Prostate gland (tissue), 2 donors: ENCODE results near the gene MAN2C1. TPM values are rescaled to one million over a fixed set of nuclear protein-coding genes. Genes with fewer than 3 reads are reported as not detected.
"Not testable (repeated sequence)": the region's sequence is repeated elsewhere in the genome, so short reads cannot be mapped to it uniquely, and the experiment has no call there.

Source experiments
- DNase-seq: peaks from one replicate; pipeline ENCODE4 v3.0.0-alpha.2; 2019; ENCODE audit warnings: low spot score
- H3K27ac ChIP-seq, 2 donors: fragments of 200-600 bp; sonication (generic); 2 replicates each; pipeline ENCODE4 v1.5.1; 2017 to 2019
- H3K27me3 ChIP-seq: fragments of 200-600 bp; sonication (generic); replicated peaks from 2 replicates; pipeline ENCODE4 v1.5.1; 2019; ENCODE audit not compliant: insufficient read depth
- H3K36me3 ChIP-seq, 2 donors: fragments of 200-600 bp; sonication (generic); 1 replicate in 1 of 2; 2 replicates in 1 of 2; pipeline versions ENCODE4 v1.5.1 to v1.8.1; 2017 to 2019
- H3K4me1 ChIP-seq: fragments of 200-600 bp; sonication (generic); replicated peaks from 2 replicates; pipeline ENCODE4 v1.5.1; 2019
- H3K4me3 ChIP-seq, 2 donors: fragments of 200-600 bp; sonication (generic); 2 replicates each; pipeline ENCODE4 v1.5.1; 2017 to 2019
- H3K9me3 ChIP-seq: fragments of 200-600 bp; sonication (generic); 2 replicates; pipeline ENCODE4 v1.5.1; 2017
- POLR2A ChIP-seq: fragments of 450-650 bp; IDR thresholded peaks from one replicate; pipeline ENCODE4 v1.6.1; 2016; ENCODE audit warnings: antibody characterized with exemption, mild to moderate bottlenecking
- POLR2AphosphoS5 ChIP-seq: sonication (generic); formaldehyde crosslinking; IDR thresholded peaks from one replicate; pipeline ENCODE4 v1.6.1; 2017; ENCODE audit warnings: antibody characterized with exemption
- WGBS: methylation state at CpG from one replicate; pipeline ENCODE4 v1.1.5; 2018; 5-methylcytosine and 5-hydroxymethylcytosine counted together
- intact Hi-C: fragments of 100-400 bp; cut with DNase I; formaldehyde crosslinking; loops from one replicate; pipeline ENCODE4 v1.14.2; 2022
- total RNA-seq, 2 donors: library from RNA; depleted of rRNA; stranded (reverse); fragments of >200 nt; gene quantifications; one replicate each; pipeline ENCODE4 v1.1.0, GENCODE V29; 2016
- TF ChIP-seq, protein P1 (sequence below), 4 experiments: fragments of 200-600 bp in 2 of 4; fragments of 450-650 bp in 2 of 4; sonication (generic) in 2 of 4; IDR thresholded peaks; 1 replicate in 3 of 4; 2 replicates in 1 of 4; pipeline ENCODE4 v1.5.1; 2016 to 2019; ENCODE audit warnings: antibody characterized with exemption in 4 of 4, mild to moderate bottlenecking in 2 of 4, moderate library complexity in 2 of 4

Gene MAN2C1
- total RNA-seq, 2 donors from 2014 or later: 184 to 238 TPM

DNA sequence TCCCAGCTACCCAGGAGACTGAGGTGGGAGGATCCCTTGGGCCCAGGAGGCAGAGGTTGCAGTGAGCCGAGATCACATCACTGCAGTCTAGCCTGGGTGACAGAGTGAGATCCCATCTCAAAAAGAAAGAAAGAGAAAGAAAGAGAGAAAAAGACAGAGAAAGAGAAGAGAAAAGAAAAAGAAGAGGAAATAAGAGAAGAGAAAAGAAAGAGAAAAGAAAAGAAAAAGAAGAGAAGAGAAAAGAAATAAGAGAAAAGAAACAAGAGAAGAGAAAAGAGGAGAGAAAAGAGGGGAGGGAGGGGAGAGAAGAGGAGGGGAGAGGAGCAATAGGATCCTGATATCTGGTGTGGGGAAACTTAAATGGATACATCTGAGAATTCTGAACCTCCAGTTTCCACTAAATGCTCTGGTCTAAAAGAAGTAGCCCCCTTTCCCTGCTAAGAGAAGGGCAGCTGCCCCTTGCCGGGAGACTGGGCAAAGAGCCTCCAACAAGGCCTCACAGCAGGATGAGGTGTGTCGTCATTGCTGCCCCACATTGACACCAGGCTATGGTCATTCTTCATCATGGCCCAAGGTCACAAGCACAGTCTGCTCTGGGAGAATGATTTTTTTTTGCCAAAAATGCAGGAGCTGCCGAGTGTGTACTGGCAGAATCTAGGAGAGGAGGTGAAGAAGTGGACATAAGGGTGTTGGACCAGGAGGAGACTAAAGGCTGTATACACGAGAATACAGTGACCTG lies 53.7 kb downstream of the MAN2C1 start:
- Histone ChIP-seq H3K4me1 (no peaks in the 10 kb centered on the region), H3K4me3 (no peak overlapping the region), H3K27ac (no peak overlapping the region), H3K36me3 (no peaks in the 10 kb centered on the region), H3K27me3 (no peaks in the 10 kb centered on the region), H3K9me3 (no peaks in the 10 kb centered on the region)
- 84% methylated on average over 5 of the region's 5 CpGs for WGBS
- intact Hi-C loops: no loop called here
- DNase-seq: no peak
- TF ChIP-seq POLR2A (no peak), POLR2AphosphoS5 (no peak)
- TF ChIP-seq, protein P1, sequence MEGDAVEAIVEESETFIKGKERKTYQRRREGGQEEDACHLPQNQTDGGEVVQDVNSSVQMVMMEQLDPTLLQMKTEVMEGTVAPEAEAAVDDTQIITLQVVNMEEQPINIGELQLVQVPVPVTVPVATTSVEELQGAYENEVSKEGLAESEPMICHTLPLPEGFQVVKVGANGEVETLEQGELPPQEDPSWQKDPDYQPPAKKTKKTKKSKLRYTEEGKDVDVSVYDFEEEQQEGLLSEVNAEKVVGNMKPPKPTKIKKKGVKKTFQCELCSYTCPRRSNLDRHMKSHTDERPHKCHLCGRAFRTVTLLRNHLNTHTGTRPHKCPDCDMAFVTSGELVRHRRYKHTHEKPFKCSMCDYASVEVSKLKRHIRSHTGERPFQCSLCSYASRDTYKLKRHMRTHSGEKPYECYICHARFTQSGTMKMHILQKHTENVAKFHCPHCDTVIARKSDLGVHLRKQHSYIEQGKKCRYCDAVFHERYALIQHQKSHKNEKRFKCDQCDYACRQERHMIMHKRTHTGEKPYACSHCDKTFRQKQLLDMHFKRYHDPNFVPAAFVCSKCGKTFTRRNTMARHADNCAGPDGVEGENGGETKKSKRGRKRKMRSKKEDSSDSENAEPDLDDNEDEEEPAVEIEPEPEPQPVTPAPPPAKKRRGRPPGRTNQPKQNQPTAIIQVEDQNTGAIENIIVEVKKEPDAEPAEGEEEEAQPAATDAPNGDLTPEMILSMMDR (IDR thresholded peaks at IDR 0.05): no peak

DNA sequence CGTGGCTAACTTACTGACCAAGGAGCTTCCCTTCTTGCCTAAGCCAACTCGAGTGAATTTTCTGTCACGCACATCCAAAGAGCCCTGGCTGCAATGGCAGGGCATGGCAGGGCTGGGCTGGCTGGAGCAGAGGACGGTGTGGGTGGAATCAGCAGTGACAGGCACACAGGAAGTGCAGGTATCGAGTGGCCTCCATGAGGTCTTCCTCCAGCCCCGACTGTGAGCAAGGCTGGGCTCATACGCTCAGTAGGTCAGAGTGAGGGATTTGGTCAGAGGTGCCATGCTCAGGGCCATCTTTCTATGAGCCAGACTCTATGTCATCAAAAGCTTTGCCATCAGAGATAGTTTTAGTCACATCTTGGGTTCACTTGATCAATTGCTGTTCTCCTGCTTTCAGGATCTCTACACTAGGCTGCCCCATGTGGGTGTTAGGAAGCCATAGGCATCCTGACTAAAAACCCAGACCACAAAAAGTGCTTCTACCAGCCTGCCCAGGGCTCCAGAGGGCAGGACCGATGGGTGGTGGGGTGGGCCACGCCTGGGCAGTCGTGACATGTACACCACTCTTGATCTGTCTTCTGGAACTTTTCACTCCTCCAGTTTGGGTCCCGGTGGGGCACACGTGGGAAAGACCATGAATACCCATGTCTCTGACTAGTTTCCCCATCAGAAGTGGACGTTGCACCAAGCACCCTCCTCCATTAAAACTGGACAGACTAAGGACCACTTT lies 55.1 kb downstream of the MAN2C1 start:
- Histone ChIP-seq H3K27ac (no peak overlapping the region), H3K36me3 (no peaks in the 10 kb centered on the region), H3K27me3 (no peaks in the 10 kb centered on the region), H3K4me3 (no peak overlapping the region), H3K9me3 (no peaks in the 10 kb centered on the region), H3K4me1 (no peaks in the 10 kb centered on the region)
- TF ChIP-seq, protein P1 (IDR thresholded peaks at IDR 0.05): no peak
- no peak for TF ChIP-seq POLR2A
- TF ChIP-seq POLR2AphosphoS5: no peak
- 83% methylated on average over 13 of the region's 13 CpGs for WGBS
- DNase-seq: no peak
- intact Hi-C loops: no loop called here

DNA sequence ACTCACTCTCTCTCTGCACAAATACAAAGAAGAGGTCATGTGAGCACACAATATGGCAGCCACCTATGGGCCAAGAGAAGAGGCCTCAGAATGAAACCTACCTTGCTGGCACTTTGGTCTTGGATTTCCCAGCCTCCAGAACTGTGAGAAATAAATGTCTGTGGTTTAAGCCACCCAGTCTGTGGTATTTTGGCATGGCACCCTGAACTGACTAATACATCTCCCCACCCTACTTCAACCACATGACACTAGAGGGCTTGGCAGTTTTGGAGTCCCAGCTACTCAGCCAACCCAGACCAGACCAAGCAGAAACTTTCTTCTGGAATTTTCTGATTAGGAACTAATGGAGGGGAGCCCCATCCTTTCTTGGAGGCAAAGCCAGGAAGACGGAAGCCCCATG lies 55.9 kb downstream of the MAN2C1 start:
- intact Hi-C loops, H3K36me3 ChIP-seq, H3K4me3 ChIP-seq, H3K9me3 ChIP-seq, DNase-seq, H3K27me3 ChIP-seq, H3K27ac ChIP-seq, H3K4me1 ChIP-seq: not testable (repeated sequence)
- 93% methylated on average over 1 of the region's 1 CpG for WGBS

DNA sequence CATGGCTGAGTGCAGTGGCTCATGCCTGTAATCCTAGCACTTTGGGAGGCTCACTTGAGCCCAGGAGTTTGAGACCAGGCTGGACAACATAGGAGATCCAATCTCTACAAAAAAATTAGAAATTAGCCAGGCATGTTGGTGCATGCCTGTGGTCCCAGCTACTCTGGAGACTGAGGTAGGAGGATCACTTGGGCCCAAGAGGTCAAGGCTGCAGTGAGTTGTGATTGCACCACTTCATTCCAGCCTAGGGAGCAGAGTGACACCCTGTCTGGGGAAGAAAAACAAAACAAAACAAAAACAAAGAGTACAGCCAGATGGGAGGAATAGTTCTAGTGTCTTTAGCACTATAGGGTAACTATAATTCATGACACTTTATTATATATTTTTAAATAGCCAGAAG lies 58.7 kb downstream of the MAN2C1 start:
- peaks cover under 1% of the 10 kb centered on the region for H3K27me3 ChIP-seq
- H3K4me3 ChIP-seq: no peak overlapping the region
- H3K4me1 ChIP-seq: no peaks in the 10 kb centered on the region
- DNase-seq: no peak
- no peaks in the 10 kb centered on the region for H3K9me3 ChIP-seq
- H3K27ac ChIP-seq: no peak overlapping the region
- intact Hi-C loops: no loop called here
- H3K36me3 ChIP-seq: no peaks in the 10 kb centered on the region
- TF ChIP-seq POLR2AphosphoS5 (no peak), POLR2A (no peak)
- TF ChIP-seq, protein P1 (IDR thresholded peaks at IDR 0.05): no peak

DNA sequence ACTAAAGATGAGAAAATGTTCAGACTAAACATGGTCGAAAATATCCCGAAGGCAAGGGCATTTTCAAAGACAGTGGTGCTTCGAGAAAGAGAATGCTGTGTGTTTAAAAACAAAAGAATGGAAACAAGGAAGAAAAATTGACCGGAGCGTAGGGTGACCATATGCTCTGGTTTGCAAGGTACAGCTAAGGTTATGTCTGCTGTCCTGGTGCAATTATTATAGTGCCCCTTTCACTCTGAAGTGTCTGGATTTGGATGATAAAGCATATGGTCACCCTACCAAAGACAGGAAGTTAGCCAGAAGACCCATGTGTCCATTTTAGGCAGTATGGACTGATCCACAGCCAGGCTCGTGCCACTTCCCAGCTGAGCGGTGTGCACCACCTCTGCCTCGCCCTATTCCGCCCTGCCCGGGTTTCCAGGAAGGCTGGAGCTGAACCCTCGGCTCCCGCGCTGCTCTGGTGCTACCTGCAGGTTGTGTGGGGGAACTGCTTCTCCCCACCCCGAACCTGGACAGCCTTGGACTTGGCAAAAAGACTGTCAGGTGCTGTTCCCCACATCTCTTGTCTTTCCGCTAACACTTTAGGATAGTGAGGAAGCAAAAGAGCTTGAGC lies 60.5 kb downstream of the MAN2C1 start:
- H3K27me3 ChIP-seq: peaks cover 4% of the 10 kb centered on the region
- no peak for DNase-seq

More for the DNA sequence above, 60.5 kb downstream of the MAN2C1 start:
- TF ChIP-seq, protein P1 (IDR thresholded peaks at IDR 0.05): peak in 1 of 4 experiments; percentile 33
- no peak for TF ChIP-seq POLR2AphosphoS5
- Histone ChIP-seq H3K4me1 (no peaks in the 10 kb centered on the region), H3K9me3 (no peaks in the 10 kb centered on the region), H3K4me3 (no peak overlapping the region), H3K27ac (no peak overlapping the region), H3K36me3 (no peaks in the 10 kb centered on the region)
- intact Hi-C loops: no loop called here
- 33% methylated on average over 15 of the region's 15 CpGs for WGBS
